COLO668 (cell line): ENCODE measurements around the gene SMTNL2.

Experiments used
- DNase-seq: peaks from one replicate; lab custom pipeline; 2025; ENCODE audit not compliant: unreplicated experiment; lab: John Stamatoyannopoulos, UW

The SMTNL2 gene

GRCh38 chr17:4584101-4584916 is at the start of gene SMTNL2:
Gene SMTNL2 (plus strand): TSS chr17:4584529. CDS start chr17:4584606, 77 bp downstream.
- peak; percentile 47 for DNase-seq

- DNase-seq, result no peak
Observed at GRCh38 chr17:4534928-4535666, 49.2 kb upstream of the SMTNL2 start.

GRCh38 chr17:4535667-4536258 is 48.6 kb upstream of the SMTNL2 start:
- DNase-seq, result no peak

DNA sequence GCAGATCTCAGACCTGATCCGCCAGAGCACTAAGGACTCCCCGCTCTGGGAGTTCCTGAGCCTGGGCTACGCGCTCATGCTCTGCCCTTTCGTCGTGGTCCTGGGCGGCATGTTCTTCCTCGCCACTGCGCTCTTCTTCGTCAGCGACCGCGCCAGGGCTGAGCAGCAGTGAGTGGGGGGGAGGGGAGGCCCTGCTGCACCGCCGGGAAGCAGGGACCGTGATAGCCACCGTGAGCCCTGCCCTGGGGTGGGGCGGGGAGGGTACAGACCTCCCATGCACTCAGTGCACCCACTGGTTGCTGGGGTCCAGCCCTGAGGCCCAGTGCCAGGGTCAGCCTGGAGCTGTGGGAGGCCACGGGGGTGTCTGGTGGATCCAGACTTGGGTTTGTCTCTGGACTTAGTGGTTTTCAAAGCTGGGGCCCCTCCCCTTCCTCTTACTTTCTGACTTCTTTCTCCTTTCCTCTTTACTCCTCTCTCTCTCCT is 48.0 kb upstream of the SMTNL2 start:
- DNase-seq, result no peak

GRCh38 chr17:4536742-4537411 is 47.5 kb upstream of the SMTNL2 start:
- DNase-seq, result no peak

DNA sequence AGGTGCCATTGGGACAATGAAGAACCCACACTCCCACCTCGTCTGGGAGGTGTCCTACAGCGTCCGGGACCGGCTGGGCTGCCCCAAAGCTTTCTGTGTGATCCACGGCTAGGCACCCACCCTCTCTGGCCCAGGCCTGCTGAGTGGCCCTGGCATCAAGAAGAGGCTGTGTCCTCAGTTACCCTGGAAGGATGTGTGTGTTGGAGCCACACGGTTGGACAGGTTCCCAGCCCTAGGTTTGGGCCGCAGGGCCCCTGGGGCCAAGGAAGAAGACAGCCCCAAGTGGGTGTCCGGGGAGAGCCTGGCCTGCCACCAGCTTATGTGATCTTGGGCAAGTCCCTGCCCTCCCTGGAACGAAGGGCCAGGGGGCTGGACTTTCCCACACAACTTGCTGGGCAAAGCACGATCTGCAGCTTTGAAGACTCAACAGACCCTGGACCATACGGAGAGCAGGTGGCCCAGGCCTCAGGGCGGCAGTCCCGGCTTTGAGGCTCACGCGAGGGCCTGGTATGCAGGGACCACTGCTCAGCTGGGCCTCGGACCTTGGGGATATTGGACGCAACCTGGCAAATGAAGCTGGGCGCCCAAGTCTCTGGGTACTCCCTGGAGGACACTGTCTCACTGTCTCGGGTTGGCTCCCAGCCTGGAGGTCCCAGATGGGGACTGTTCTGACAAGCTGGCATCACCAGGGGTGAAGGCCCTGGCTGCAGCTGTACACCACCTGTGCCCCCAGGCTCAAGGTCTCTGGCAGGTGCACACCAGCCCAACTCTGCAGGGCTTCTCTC is 46.7 kb upstream of the SMTNL2 start:
- no peak for DNase-seq

GRCh38 chr17:4538236-4539002 is 45.9 kb upstream of the SMTNL2 start:
- DNase-seq, result no peak

GRCh38 chr17:4539025-4539424 is 45.3 kb upstream of the SMTNL2 start:
- DNase-seq, result no peak

- no peak for DNase-seq
Observed at GRCh38 chr17:4539576-4540223, 44.6 kb upstream of the SMTNL2 start.

DNA sequence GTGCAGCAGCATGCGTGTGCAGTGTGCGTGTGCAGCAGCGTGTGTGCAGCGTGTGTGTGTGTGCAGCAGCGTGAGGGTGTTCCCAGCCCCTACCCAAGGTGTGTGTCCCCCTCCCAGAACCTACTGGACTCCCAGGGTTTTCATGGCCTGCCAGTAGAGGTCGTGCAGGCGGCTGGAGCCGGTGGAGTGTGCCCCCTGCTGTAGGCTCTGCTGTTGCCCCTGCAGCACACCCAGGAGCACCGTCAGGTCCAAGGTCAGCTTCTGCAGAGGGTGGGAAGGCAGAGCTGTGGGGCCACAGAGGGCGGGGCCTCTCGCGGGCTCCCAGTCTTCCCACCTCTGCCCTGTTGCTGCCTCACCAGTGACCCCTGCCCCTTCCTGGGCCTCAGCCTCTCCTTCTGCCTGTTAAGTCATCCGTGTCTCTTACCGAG is 44.1 kb upstream of the SMTNL2 start:
- no peak for DNase-seq

DNA sequence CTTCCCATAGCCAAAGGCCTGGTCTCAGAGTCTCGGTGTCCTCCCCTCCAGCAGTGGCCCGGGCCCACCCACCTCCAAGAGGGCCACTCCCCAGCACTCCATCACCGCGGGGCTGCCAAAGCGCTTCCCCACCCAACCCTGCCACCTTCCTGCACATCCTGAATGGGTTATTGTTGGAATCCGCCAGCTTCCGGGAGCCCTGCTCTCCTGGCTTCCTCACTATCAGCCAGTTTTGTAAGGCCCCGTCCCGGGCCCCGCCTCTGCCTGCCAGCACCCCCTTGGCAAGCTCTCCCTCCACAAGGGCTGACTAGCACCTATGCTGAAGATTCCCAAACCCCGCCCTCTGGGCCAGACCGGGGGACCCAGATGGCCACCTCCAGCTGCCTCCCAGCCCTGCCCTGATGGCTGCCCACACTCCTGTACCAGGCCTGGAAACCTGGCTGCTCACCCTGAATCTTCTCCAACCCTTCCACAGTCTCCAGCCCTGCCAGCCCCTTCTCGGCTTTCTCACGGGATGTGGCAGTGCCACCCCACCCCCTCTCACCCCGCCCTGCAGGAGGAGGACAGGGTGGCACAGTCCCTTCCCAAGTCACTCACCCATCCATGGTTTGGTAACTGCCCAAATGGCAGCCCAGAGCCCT is 43.5 kb upstream of the SMTNL2 start:
- DNase-seq, result no peak

GRCh38 chr17:4541328-4542002 is 42.9 kb upstream of the SMTNL2 start:
- DNase-seq, result no peak

- no peak for DNase-seq
Observed at GRCh38 chr17:4542003-4542725, 42.2 kb upstream of the SMTNL2 start.

- DNase-seq, result no peak
Observed at GRCh38 chr17:4542726-4543191, 41.6 kb upstream of the SMTNL2 start.

GRCh38 chr17:4543557-4544026 is 40.7 kb upstream of the SMTNL2 start:
- no peak for DNase-seq

DNA sequence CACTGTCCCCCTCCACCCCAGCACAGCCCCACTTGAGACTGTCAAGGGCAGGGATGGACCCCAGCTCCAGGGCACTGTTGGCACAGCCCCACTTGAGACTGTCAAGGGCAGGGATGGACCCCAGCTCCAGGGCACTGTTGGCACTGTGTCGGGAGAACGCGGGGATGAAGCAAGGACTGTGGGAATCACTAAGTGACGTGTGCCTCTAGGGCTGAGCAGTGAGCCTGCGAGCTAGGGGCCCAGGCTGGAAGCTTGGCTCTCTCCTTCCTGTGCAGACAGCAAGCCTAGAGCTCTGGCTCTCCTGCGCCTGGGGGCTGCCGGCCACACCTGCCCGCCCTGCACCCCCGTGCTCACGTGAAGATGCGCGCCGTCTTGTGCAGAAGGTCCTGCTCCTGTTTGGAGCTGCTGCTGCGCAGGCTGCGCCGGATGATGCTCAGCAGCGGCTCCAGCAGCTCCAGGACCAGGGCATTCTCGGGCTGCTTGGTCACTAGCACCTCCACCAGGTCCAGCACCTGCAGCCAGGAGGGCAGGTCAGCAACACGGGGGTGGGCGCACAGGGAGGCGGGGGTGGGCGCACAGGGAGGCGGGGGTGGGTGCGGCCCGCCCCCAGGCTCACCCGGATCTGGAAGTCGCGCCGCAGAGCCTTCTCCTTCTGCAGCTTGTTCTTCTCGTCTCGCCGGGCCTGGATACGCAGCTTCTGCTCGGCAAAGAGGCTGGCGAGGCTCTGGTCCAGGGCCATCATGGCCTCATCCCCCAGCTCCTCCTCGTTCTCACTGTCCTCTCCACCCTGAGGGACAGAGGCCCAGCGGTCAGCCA is 40.0 kb upstream of the SMTNL2 start:
- no peak for DNase-seq

DNA sequence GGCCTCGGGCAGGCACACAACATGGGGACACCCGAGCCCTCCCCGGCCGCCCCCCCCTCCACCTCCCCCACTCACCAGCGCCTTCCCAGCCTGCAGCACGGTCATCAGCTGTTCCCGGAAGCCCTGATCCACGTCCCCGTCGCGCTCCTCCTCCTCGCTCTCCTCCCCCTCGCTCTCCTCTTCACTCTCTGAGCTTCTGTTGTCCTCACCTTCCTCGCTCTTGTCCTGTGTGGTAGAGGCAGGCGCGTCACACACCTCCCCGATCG is 39.4 kb upstream of the SMTNL2 start:
- no peak for DNase-seq
